Mesendoderm (in vitro differentiated cells): Measurements from ENCODE around the gene UBC.

Source experiments
- DNase-seq: peaks from one replicate; pipeline ENCODE4 v3.0.0; 2013
- H2AK5ac ChIP-seq: 2 replicates; pipeline ENCODE4 v1.6.1; 2013; ENCODE audit warnings: low read length, inconsistent platforms
- H2BK120ac ChIP-seq: 2 replicates; pipeline ENCODE4 v1.6.1; 2013; ENCODE audit warnings: low read depth, mild to moderate bottlenecking, low read length, moderate library complexity, mixed read lengths
- H2BK15ac ChIP-seq: replicated peaks from 2 replicates; pipeline ENCODE4 v1.6.1; 2013; ENCODE audit warnings: low read depth, mild to moderate bottlenecking, moderate library complexity
- H2BK5ac ChIP-seq: 2 replicates; pipeline ENCODE4 v1.6.1; 2013; ENCODE audit warnings: low read length, inconsistent platforms
- H3K18ac ChIP-seq: 2 replicates; pipeline ENCODE4 v1.6.1; 2013; ENCODE audit warnings: mild to moderate bottlenecking, low read length, mixed read lengths
- H3K23ac ChIP-seq: one replicate; pipeline ENCODE4 v1.6.1; 2013; ENCODE audit warnings: low read length
- H3K27ac ChIP-seq: 2 replicates; pipeline ENCODE4 v1.5.1; 2013; ENCODE audit warnings: low read depth, mild to moderate bottlenecking, inconsistent platforms, low read length, moderate library complexity
- H3K27me3 ChIP-seq: 2 replicates; pipeline ENCODE4 v1.6.1; 2013; ENCODE audit warnings: low read length, control low read depth, mild to moderate bottlenecking, inconsistent platforms; ENCODE audit not compliant: insufficient read depth, poor library complexity
- H3K36me3 ChIP-seq: 2 replicates; pipeline ENCODE4 v1.6.1; 2013; ENCODE audit warnings: low read length, inconsistent platforms; ENCODE audit not compliant: control insufficient read depth, insufficient read depth
- H3K4ac ChIP-seq: one replicate; pipeline ENCODE4 v1.6.1; 2013; ENCODE audit warnings: low read depth, mild to moderate bottlenecking, low read length, moderate library complexity
- H3K4me1 ChIP-seq: 2 replicates; pipeline ENCODE4 v1.6.1; 2013; ENCODE audit warnings: low read depth, low read length, inconsistent platforms; ENCODE audit not compliant: control insufficient read depth
- H3K4me2 ChIP-seq: 2 replicates; pipeline ENCODE4 v1.6.1; 2013; ENCODE audit warnings: low read length
- H3K4me3 ChIP-seq: 2 replicates; pipeline ENCODE4 v1.5.1; 2013; ENCODE audit warnings: mild to moderate bottlenecking, low read length
- H3K56ac ChIP-seq: one replicate; pipeline ENCODE4 v1.6.1; 2013; ENCODE audit warnings: low read length
- H3K79me1 ChIP-seq: 2 replicates; pipeline ENCODE4 v1.6.1; 2013; ENCODE audit warnings: low read length, inconsistent platforms
- H3K79me2 ChIP-seq: 2 replicates; pipeline ENCODE4 v1.6.1; 2013; ENCODE audit warnings: mild to moderate bottlenecking, low read length; ENCODE audit not compliant: control insufficient read depth, insufficient read depth
- H3K9ac ChIP-seq: 2 replicates; pipeline ENCODE4 v1.6.1; 2013; ENCODE audit warnings: low read length, inconsistent platforms
- H4K5ac ChIP-seq: one replicate; pipeline ENCODE4 v1.6.1; 2013; ENCODE audit warnings: low read length
- H4K8ac ChIP-seq: one replicate; pipeline ENCODE4 v1.6.1; 2013; ENCODE audit warnings: low read depth, mild to moderate bottlenecking, control low read depth, low read length, moderate library complexity
- WGBS: extraction: QIAGEN DNeasy Blood & Tissue Kit; methylation state at CpG from one replicate; pipeline ENCODE4 v1.1.7; 2013; ENCODE audit warnings: low lambda C conversion rate, missing lambda C conversion rate; ENCODE audit not compliant: insufficient coverage; ENCODE audit errors: extremely low coverage; 5-methylcytosine and 5-hydroxymethylcytosine counted together

Gene UBC

GRCh38 chr12:124953689-124954405 is 39.4 kb upstream of the UBC start:
- no peaks in the 10 kb centered on the region for H3K79me1 ChIP-seq
- peaks cover 15% of the 10 kb centered on the region for H3K36me3 ChIP-seq
- H2AK5ac ChIP-seq: no peak overlapping the region
- no peak overlapping the region for H4K5ac ChIP-seq
- no peaks in the 10 kb centered on the region for H3K79me2 ChIP-seq
- no peak overlapping the region for H3K4me3 ChIP-seq
- no peaks in the 10 kb centered on the region for H3K27me3 ChIP-seq
- H2BK120ac ChIP-seq: no peak overlapping the region
- WGBS: no CpG with 5 or more reads among the region's 32 CpGs
- no peak for DNase-seq
- H4K8ac ChIP-seq: no peak overlapping the region
- no peak overlapping the region for H3K18ac ChIP-seq
- no peak overlapping the region for H3K23ac ChIP-seq
- H3K27ac ChIP-seq: no peak overlapping the region
- H3K9ac ChIP-seq: no peak overlapping the region
- no peak overlapping the region for H2BK5ac ChIP-seq
- H3K4me2 ChIP-seq: no peak overlapping the region
- no peak overlapping the region for H3K56ac ChIP-seq
- no peak overlapping the region for H2BK15ac ChIP-seq
- H3K4me1 ChIP-seq: no peaks in the 10 kb centered on the region
- H3K4ac ChIP-seq: no peak overlapping the region

GRCh38 chr12:124952801-124953200 is 38.4 kb upstream of the UBC start:
- H3K4me1 ChIP-seq: no peaks in the 10 kb centered on the region
- H3K36me3 ChIP-seq: peaks cover 17% of the 10 kb centered on the region
- H2BK120ac ChIP-seq: no peak overlapping the region
- no peak overlapping the region for H3K27ac ChIP-seq
- H2BK5ac ChIP-seq: no peak overlapping the region
- H3K27me3 ChIP-seq: no peaks in the 10 kb centered on the region
- WGBS: no CpG with 5 or more reads among the region's 8 CpGs
- no peak overlapping the region for H3K4me3 ChIP-seq
- no peak overlapping the region for H4K8ac ChIP-seq
- H3K9ac ChIP-seq: no peak overlapping the region
- no peak for DNase-seq
- no peak overlapping the region for H3K56ac ChIP-seq
- H2AK5ac ChIP-seq: no peak overlapping the region
- H3K4ac ChIP-seq: no peak overlapping the region
- H3K79me2 ChIP-seq: no peaks in the 10 kb centered on the region
- no peak overlapping the region for H2BK15ac ChIP-seq
- H3K4me2 ChIP-seq: no peak overlapping the region
- H3K18ac ChIP-seq: no peak overlapping the region
- no peak overlapping the region for H4K5ac ChIP-seq
- H3K79me1 ChIP-seq: no peaks in the 10 kb centered on the region
- H3K23ac ChIP-seq: no peak overlapping the region

- Histone ChIP-seq H3K4me2 (no peak overlapping the region), H4K8ac (no peak overlapping the region), H3K18ac (no peak overlapping the region), H3K79me2 (no peaks in the 10 kb centered on the region), H3K56ac (no peak overlapping the region), H2BK120ac (no peak overlapping the region), H3K4me3 (no peak overlapping the region), H3K36me3 (peaks cover 18% of the 10 kb centered on the region), H3K4me1 (no peaks in the 10 kb centered on the region), H3K27ac (no peak overlapping the region), H3K23ac (no peak overlapping the region), H3K4ac (no peak overlapping the region), H2BK5ac (no peak overlapping the region), H4K5ac (no peak overlapping the region), H2AK5ac (no peak overlapping the region), H3K9ac (no peak overlapping the region), H2BK15ac (no peak overlapping the region), H3K79me1 (no peaks in the 10 kb centered on the region), H3K27me3 (no peaks in the 10 kb centered on the region)
- no peak for DNase-seq
- no CpG with 5 or more reads among the region's 17 CpGs for WGBS
These were observed 37.8 kb upstream of the UBC start for GRCh38 chr12:124952295-124952694.

GRCh38 chr12:124949779-124950728 is 35.6 kb upstream of the UBC start:
- H3K36me3 ChIP-seq: peaks cover 15% of the 10 kb centered on the region
- WGBS: no CpG with 5 or more reads among the region's 47 CpGs

GRCh38 chr12:124949066-124949465 is 34.6 kb upstream of the UBC start:
- H3K79me2 ChIP-seq: no peaks in the 10 kb centered on the region
- no peak overlapping the region for H3K18ac ChIP-seq
- H3K56ac ChIP-seq: no peak overlapping the region
- no peak overlapping the region for H3K27ac ChIP-seq
- no peaks in the 10 kb centered on the region for H3K4me1 ChIP-seq
- no peak overlapping the region for H4K5ac ChIP-seq
- no peak overlapping the region for H3K4me2 ChIP-seq
- H3K27me3 ChIP-seq: no peaks in the 10 kb centered on the region
- H3K79me1 ChIP-seq: no peaks in the 10 kb centered on the region
- H3K4ac ChIP-seq: no peak overlapping the region
- H4K8ac ChIP-seq: no peak overlapping the region
- H2BK120ac ChIP-seq: no peak overlapping the region
- H2AK5ac ChIP-seq: no peak overlapping the region
- no peak overlapping the region for H3K4me3 ChIP-seq
- no peak overlapping the region for H3K9ac ChIP-seq
- H3K36me3 ChIP-seq: peaks cover 12% of the 10 kb centered on the region
- H2BK15ac ChIP-seq: no peak overlapping the region
- H2BK5ac ChIP-seq: no peak overlapping the region
- no CpG with 5 or more reads among the region's 12 CpGs for WGBS
- no peak for DNase-seq
- H3K23ac ChIP-seq: no peak overlapping the region

More at GRCh38 chr12:124949779-124950728, 35.6 kb upstream of the UBC start:
- no peak overlapping the region for H4K5ac ChIP-seq
- H3K79me1 ChIP-seq: no peaks in the 10 kb centered on the region
- DNase-seq: no peak
- no peak overlapping the region for H3K27ac ChIP-seq
- H2AK5ac ChIP-seq: no peak overlapping the region
- no peak overlapping the region for H2BK15ac ChIP-seq
- no peaks in the 10 kb centered on the region for H3K4me1 ChIP-seq
- H3K79me2 ChIP-seq: no peaks in the 10 kb centered on the region
- H3K23ac ChIP-seq: no peak overlapping the region
- H3K4me2 ChIP-seq: no peak overlapping the region
- no peak overlapping the region for H2BK5ac ChIP-seq
- H3K9ac ChIP-seq: no peak overlapping the region
- H3K4ac ChIP-seq: no peak overlapping the region
- no peak overlapping the region for H2BK120ac ChIP-seq
- H3K56ac ChIP-seq: no peak overlapping the region
- no peak overlapping the region for H4K8ac ChIP-seq
- H3K18ac ChIP-seq: no peak overlapping the region
- H3K27me3 ChIP-seq: no peaks in the 10 kb centered on the region
- no peak overlapping the region for H3K4me3 ChIP-seq
